CD4-positive, alpha-beta T cell (primary cell): ENCODE measurements around the gene ZC3H8. TPM values are rescaled to one million over a fixed set of nuclear protein-coding genes. Genes with fewer than 3 reads are reported as not detected.

Experiments
- ATAC-seq: fragments of 200-7000 bp; cut with Tn5 transposase; one replicate; pipeline ENCODE4 v1.10.0; 2022; ENCODE audit warnings: mild to moderate bottlenecking; ENCODE audit not compliant: poor library complexity
- CTCF ChIA-PET: fragments of 350-600 bp; sonication (Branson Sonifier 250); formaldehyde crosslinking; loops from one replicate; lab custom pipeline; 2021; ENCODE audit warnings: antibody characterized with exemption, inconsistent platforms; lab: Charles Lee
- POLR2A ChIA-PET: fragments of 350-600 bp; sonication (Branson Sonifier 250); formaldehyde crosslinking; loops from one replicate; lab custom pipeline; 2021; ENCODE audit warnings: antibody characterized with exemption, inconsistent platforms; lab: Charles Lee
- DNase-seq, 14 experiments: peaks; one replicate each; pipeline ENCODE4 v3.0.0-alpha.2; 2013 to 2020; ENCODE audit warnings: mixed read lengths in 2 of 14
- H3K27ac ChIP-seq, 2 donors: one replicate each; pipeline versions ENCODE4 v1.5.1 to v1.7.0; 2013; ENCODE audit warnings: low read length in 2 of 2, low read depth in 1 of 2, mild to moderate bottlenecking in 1 of 2
- H3K27me3 ChIP-seq, 2 experiments: 1 replicate in 1 of 2; 2 replicates in 1 of 2; pipeline versions ENCODE4 v1.6.1 to v1.7.0; 2013; ENCODE audit warnings: low read length in 2 of 2, control low read depth in 1 of 2, mild to moderate bottlenecking in 1 of 2, moderate library complexity in 1 of 2; ENCODE audit not compliant: insufficient read depth in 2 of 2, control insufficient read depth in 1 of 2
- H3K36me3 ChIP-seq: one replicate; pipeline ENCODE4 v1.6.1; 2013; ENCODE audit warnings: low read length, control low read depth; ENCODE audit not compliant: insufficient read depth
- H3K4me1 ChIP-seq: one replicate; pipeline ENCODE4 v1.6.1; 2013; ENCODE audit warnings: low read length, control low read depth; ENCODE audit not compliant: insufficient read depth
- H3K4me3 ChIP-seq: one replicate; pipeline ENCODE4 v1.5.1; 2013; ENCODE audit warnings: mild to moderate bottlenecking, low read length, moderate library complexity
- H3K9me3 ChIP-seq, 2 experiments: 1 replicate in 1 of 2; 2 replicates in 1 of 2; pipeline versions ENCODE4 v1.6.1 to v1.7.0; 2013; ENCODE audit warnings: low read length in 2 of 2, mild to moderate bottlenecking in 2 of 2, control low read depth in 1 of 2, moderate library complexity in 1 of 2; ENCODE audit not compliant: control insufficient read depth in 1 of 2, insufficient read depth in 1 of 2
- H3K27ac Mint-ChIP-seq: one replicate; pipeline ENCODE4 v1.8.0; 2020; ENCODE audit warnings: mixed read lengths
- H3K27me3 Mint-ChIP-seq: one replicate; pipeline ENCODE4 v1.8.0; 2021; ENCODE audit warnings: mixed read lengths
- H3K36me3 Mint-ChIP-seq: one replicate; pipeline ENCODE4 v1.8.0; 2021; ENCODE audit warnings: low read depth, mixed read lengths
- H3K4me1 Mint-ChIP-seq: one replicate; pipeline ENCODE4 v1.8.0; 2021; ENCODE audit warnings: low read depth, mixed read lengths
- H3K4me3 Mint-ChIP-seq: one replicate; pipeline ENCODE4 v1.8.0; 2020; ENCODE audit warnings: mild to moderate bottlenecking, mixed read lengths
- H3K9me3 Mint-ChIP-seq: one replicate; pipeline ENCODE4 v1.8.0; 2020; ENCODE audit warnings: mixed read lengths
- CTCF ChIP-seq: fragments of 200-600 bp; IDR thresholded peaks from one replicate; pipeline ENCODE4 v1.8.0; 2022; ENCODE audit warnings: antibody characterized with exemption, mild to moderate bottlenecking
- intact Hi-C, 2 experiments: fragments of 100-400 bp; cut with DNase I in 1 of 2; cut with micrococcal nuclease in 1 of 2; formaldehyde crosslinking; loops; one replicate each; pipeline versions ENCODE4 v1.15.1 to v1.9.0; 2023 to 2025; cut with DNase I, micrococcal nuclease
- total RNA-seq, 174 experiments: library from RNA in 2 of 174; stranded (reverse) in 2 of 174; gene quantifications; one replicate each; pipeline ENCODE4 v1.2.3 and lab custom pipeline; 2021 to 2026

Gene ZC3H8
- total RNA-seq, 2 experiments from 2014 or later = 10.2 to 16.2 TPM

DNA sequence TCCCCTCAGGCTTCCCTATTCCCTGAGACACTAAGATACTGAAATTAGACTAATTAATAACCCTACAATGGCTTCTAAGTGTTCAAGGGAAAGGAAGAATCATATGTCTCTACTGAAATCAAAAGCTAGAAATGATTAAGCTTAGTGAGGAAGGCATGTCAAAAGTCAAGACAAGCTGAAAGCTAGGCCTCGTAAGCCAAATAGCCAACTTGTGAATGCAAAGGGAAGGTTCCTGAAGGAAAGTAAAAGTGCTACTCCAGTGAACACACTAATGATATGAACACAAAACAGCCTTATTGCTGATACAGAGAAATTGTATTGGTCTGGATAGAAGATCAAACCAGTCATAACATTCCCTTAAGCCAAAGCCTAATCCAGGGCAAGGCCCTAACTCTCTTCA, 10.0 kb downstream of the ZC3H8 start:
- no peak for ATAC-seq
- no peaks in the 10 kb centered on the region for H3K4me1 ChIP-seq
- H3K4me3 ChIP-seq = no peak overlapping the region
- H3K9me3 ChIP-seq = no peaks in the 10 kb centered on the region
- POLR2A ChIA-PET = interaction anchor here (1.0 to 1.2 kb wide), 2 partner anchors 10 to 30 kb away, joined by 3 to 6 read pairs; no protein-coding TSS in a partner anchor
- DNase-seq = no peak
- TF ChIP-seq CTCF = no peak
- Mint-ChIP-seq H3K9me3 (no peaks in the 10 kb centered on the region), H3K27me3 (no peaks in the 10 kb centered on the region), H3K4me3 (no peak overlapping the region), H3K36me3 (peaks cover 45% of the 10 kb centered on the region), H3K4me1 (peaks cover 51% of the 10 kb centered on the region), H3K27ac (peak overlapping the region; percentile 46)
- H3K27ac ChIP-seq = no peak overlapping the region
- CTCF ChIA-PET = no interaction called here
- intact Hi-C loops = no loop called here
- no peaks in the 10 kb centered on the region for H3K27me3 ChIP-seq
- H3K36me3 ChIP-seq = peaks cover 60% of the 10 kb centered on the region

DNA sequence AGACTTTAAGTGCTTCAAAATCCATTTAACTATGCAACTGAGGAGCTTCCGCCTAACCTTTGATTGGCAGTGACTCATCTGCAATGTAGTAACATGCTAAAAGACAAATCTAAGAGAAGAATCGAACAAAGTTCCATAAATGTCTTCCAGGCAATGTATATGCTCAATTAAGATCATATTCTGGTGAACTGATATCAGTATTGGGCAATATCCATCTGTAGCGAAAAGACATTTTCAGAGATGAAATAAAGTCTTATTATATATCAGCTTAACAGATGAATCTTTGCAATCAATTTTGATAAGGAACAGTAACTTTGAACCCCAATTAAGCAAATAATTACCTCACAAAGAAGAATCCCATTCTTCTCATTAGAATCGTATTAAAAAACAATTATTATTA, 11.6 kb downstream of the ZC3H8 start:
- H3K9me3 Mint-ChIP-seq = no peaks in the 10 kb centered on the region
- no peaks in the 10 kb centered on the region for H3K27me3 Mint-ChIP-seq
- H3K36me3 Mint-ChIP-seq = peaks cover 45% of the 10 kb centered on the region
- CTCF ChIA-PET = no interaction called here
- no peak overlapping the region for H3K4me3 Mint-ChIP-seq
- Histone ChIP-seq H3K9me3 (no peaks in the 10 kb centered on the region), H3K27me3 (no peaks in the 10 kb centered on the region), H3K27ac (no peak overlapping the region), H3K4me3 (no peak overlapping the region), H3K4me1 (no peaks in the 10 kb centered on the region), H3K36me3 (peaks cover 46% of the 10 kb centered on the region)
- TF ChIP-seq CTCF = no peak
- H3K4me1 Mint-ChIP-seq = peaks cover 59% of the 10 kb centered on the region
- DNase-seq (no peak), ATAC-seq (no peak)
- intact Hi-C loops = no loop called here
- peak overlapping the region; percentile 68 for H3K27ac Mint-ChIP-seq
- POLR2A ChIA-PET = interaction anchor here (1.1 to 3.0 kb wide), 4 partner anchors 12 to 122 kb away, joined by 3 to 16 read pairs (median 10); partner anchors contain the start of gene ZC3H8

- intact Hi-C loops = no loop called here
- CTCF ChIA-PET = no interaction called here
- Mint-ChIP-seq H3K9me3 (no peaks in the 10 kb centered on the region), H3K4me3 (peak overlapping the region; percentile 43), H3K4me1 (peaks cover 63% of the 10 kb centered on the region), H3K27ac (peak overlapping the region; percentile 68), H3K36me3 (peaks cover 42% of the 10 kb centered on the region), H3K27me3 (no peaks in the 10 kb centered on the region)
- no peaks in the 10 kb centered on the region for H3K27me3 ChIP-seq
- H3K9me3 ChIP-seq = no peaks in the 10 kb centered on the region
- no peak for DNase-seq
- no peak overlapping the region for H3K4me3 ChIP-seq
- ATAC-seq = peak; percentile 77
- POLR2A ChIA-PET = interaction anchor here (0.6 to 3.0 kb wide), 5 partner anchors 12 to 121 kb away, joined by 3 to 16 read pairs (median 6); partner anchors contain the start of gene ZC3H8
- H3K27ac ChIP-seq = no peak overlapping the region
- TF ChIP-seq CTCF = no peak
- no peaks in the 10 kb centered on the region for H3K4me1 ChIP-seq
- H3K36me3 ChIP-seq = peaks cover 37% of the 10 kb centered on the region
These were observed 12.5 kb downstream of the ZC3H8 start for GRCh38 chr2:112242384-112242783.
